Hepatocyte (in vitro differentiated cells): Measurements from ENCODE around the gene ADORA2A.

Source experiments
- CTCF ChIP-seq: fragments of 200-600 bp; sonication (generic); IDR thresholded peaks from 2 replicates; pipeline ENCODE4 v1.5.1; 2016; ENCODE audit warnings: antibody characterized with exemption, mild to moderate bottlenecking; ENCODE audit not compliant: poor library complexity
- EZH2phosphoT487 ChIP-seq: fragments of 200-600 bp; sonication (generic); IDR thresholded peaks from one replicate; pipeline ENCODE4 v1.6.1; 2018; ENCODE audit warnings: antibody characterized with exemption, mild to moderate bottlenecking, low read depth, moderate library complexity; ENCODE audit not compliant: unreplicated experiment, severe bottlenecking

- TF ChIP-seq CTCF (no peak), EZH2phosphoT487 (no peak)
These were observed 9.2 kb downstream of the ADORA2A start for GRCh38 chr22:24436553-24436952.
